MCF 10A (cell line): Measurements from ENCODE around the gene MRPL58. TPM values are rescaled to one million over a fixed set of nuclear protein-coding genes. Genes with fewer than 3 reads are reported as not detected.
A peak's percentile ranks its signal among the peaks of the same experiment; 100 is the strongest.

Experiments used
- BruUV-seq: library from RNA; stranded (reverse); fragments of 400-500 nt; replicated peaks from 2 replicates; lab custom pipeline; 2021; lab: Mats Ljungman, UMichigan
- CTCF ChIA-PET: fragments of 300-600 bp; sonication (Branson Sonifier 250); formaldehyde crosslinking; extraction: SDS; loops from one replicate; lab custom pipeline; 2021; ENCODE audit warnings: antibody characterized with exemption, inconsistent platforms; lab: Yijun Ruan, JAX
- POLR2A ChIA-PET: fragments of 300-600, 350-650 bp; sonication (Branson Sonifier 250); formaldehyde crosslinking; extraction: SDS; loops from one replicate; lab custom pipeline; 2020; ENCODE audit warnings: antibody characterized with exemption, inconsistent platforms; lab: Yijun Ruan, JAX
- DNase-seq: peaks from one replicate; pipeline ENCODE4 v3.0.0-alpha.2; 2018; ENCODE audit not compliant: unreplicated experiment
- H3K27ac Mint-ChIP-seq: one replicate; pipeline ENCODE4 v1.8.0; 2022; ENCODE audit warnings: mild to moderate bottlenecking, low read depth, mixed read lengths; ENCODE audit not compliant: unreplicated experiment
- H3K27me3 Mint-ChIP-seq: one replicate; pipeline ENCODE4 v1.8.0; 2022; ENCODE audit warnings: mixed read lengths; ENCODE audit not compliant: insufficient read depth, unreplicated experiment
- H3K36me3 Mint-ChIP-seq: one replicate; pipeline ENCODE4 v1.8.0; 2022; ENCODE audit warnings: mild to moderate bottlenecking, moderate library complexity, mixed read lengths; ENCODE audit not compliant: insufficient read depth, unreplicated experiment
- H3K4me1 Mint-ChIP-seq: one replicate; pipeline ENCODE4 v1.8.0; 2022; ENCODE audit warnings: mixed read lengths; ENCODE audit not compliant: insufficient read depth, unreplicated experiment
- H3K4me3 Mint-ChIP-seq: one replicate; pipeline ENCODE4 v1.8.0; 2022; ENCODE audit warnings: mild to moderate bottlenecking, moderate library complexity, mixed read lengths; ENCODE audit not compliant: unreplicated experiment
- H3K9me3 Mint-ChIP-seq: one replicate; pipeline ENCODE4 v1.8.0; 2022; ENCODE audit warnings: mixed read lengths; ENCODE audit not compliant: unreplicated experiment
- CTCF ChIP-seq: fragments of 200-600 bp; IDR thresholded peaks from one replicate; pipeline ENCODE4 v1.8.0; 2022; ENCODE audit warnings: antibody characterized with exemption, mild to moderate bottlenecking; ENCODE audit not compliant: unreplicated experiment
- intact Hi-C: fragments of 100-400 bp; cut with micrococcal nuclease; formaldehyde crosslinking; loops from 2 replicates; pipeline ENCODE4 v1.14.1; 2022
- total RNA-seq: library from RNA; stranded (reverse); gene quantifications from 2 replicates; pipeline ENCODE4 v1.2.3, GENCODE V29; 2022

MRPL58 gene
- total RNA-seq, 1 experiment from 2014 or later, result 71.2 TPM

GRCh38 chr17:75063626-75064025 lies 51.2 kb downstream of the MRPL58 start:
- H3K36me3 Mint-ChIP-seq, result peaks cover 36% of the 10 kb centered on the region
- no peaks in the 10 kb centered on the region for H3K9me3 Mint-ChIP-seq
- no TSS peak for BruUV-seq
- no peak for TF ChIP-seq CTCF
- no peaks in the 10 kb centered on the region for H3K4me1 Mint-ChIP-seq
- intact Hi-C loops, result no loop called here
- ChIA-PET POLR2A (interaction anchor here (1.5 to 2.0 kb wide), 3 partner anchors 10 to 15 kb away, joined by 5 to 8 read pairs (median 8); no protein-coding TSS in a partner anchor), CTCF (interaction anchor here (1.0 to 2.2 kb wide), 3 partner anchors 29 to 50 kb away, joined by 3 to 11 read pairs (median 7); no protein-coding TSS in a partner anchor)
- no peaks in the 10 kb centered on the region for H3K27me3 Mint-ChIP-seq
- DNase-seq, result no peak
- H3K4me3 Mint-ChIP-seq, result no peak overlapping the region
- H3K27ac Mint-ChIP-seq, result no peak overlapping the region

GRCh38 chr17:75064040-75064439 lies 51.6 kb downstream of the MRPL58 start:
- H3K4me1 Mint-ChIP-seq, result no peaks in the 10 kb centered on the region

DNA sequence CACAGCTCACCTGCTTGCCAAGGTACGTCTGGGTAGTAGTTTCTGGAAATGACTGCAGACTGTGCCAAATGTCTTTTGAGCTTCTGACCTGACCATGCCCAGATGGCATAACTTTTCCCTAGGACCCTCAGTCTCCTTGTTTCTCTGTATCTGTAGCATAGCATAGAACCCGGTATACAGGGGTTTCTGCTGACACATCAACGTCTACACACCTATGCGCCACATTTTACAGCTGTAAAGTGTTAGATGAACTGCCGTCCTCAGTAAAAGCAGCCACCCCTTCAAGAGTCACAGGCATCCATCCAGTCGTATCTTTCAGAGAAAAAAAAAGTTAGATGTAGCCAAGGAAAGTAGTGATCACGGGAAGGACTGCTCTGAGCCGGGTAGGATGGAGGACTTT lies 52.0 kb downstream of the MRPL58 start:
- no peak for TF ChIP-seq CTCF
- Mint-ChIP-seq H3K27me3 (no peaks in the 10 kb centered on the region), H3K27ac (no peak overlapping the region), H3K9me3 (no peaks in the 10 kb centered on the region), H3K4me1 (no peaks in the 10 kb centered on the region), H3K36me3 (peaks cover 36% of the 10 kb centered on the region), H3K4me3 (no peak overlapping the region)
- intact Hi-C loops, result no loop called here
- CTCF ChIA-PET, result interaction anchor here (1.8 to 2.2 kb wide), 2 partner anchors 42 to 49 kb away, joined by 7 to 11 read pairs; no protein-coding TSS in a partner anchor
- BruUV-seq, result no TSS peak
- DNase-seq, result no peak
- POLR2A ChIA-PET, result interaction anchor here (1.5 to 2.0 kb wide), 3 partner anchors 9 to 15 kb away, joined by 5 to 8 read pairs (median 8); no protein-coding TSS in a partner anchor

More at GRCh38 chr17:75064040-75064439, 51.6 kb downstream of the MRPL58 start:
- TF ChIP-seq CTCF, result no peak
- ChIA-PET CTCF (interaction anchor here (1.8 to 2.2 kb wide), 2 partner anchors 42 to 50 kb away, joined by 7 to 11 read pairs; no protein-coding TSS in a partner anchor), POLR2A (interaction anchor here (1.5 to 2.0 kb wide), 3 partner anchors 10 to 15 kb away, joined by 5 to 8 read pairs (median 8); no protein-coding TSS in a partner anchor)
- intact Hi-C loops, result no loop called here
- peaks cover 36% of the 10 kb centered on the region for H3K36me3 Mint-ChIP-seq
- TSS peak; percentile 18 for BruUV-seq
- no peak overlapping the region for H3K4me3 Mint-ChIP-seq
- H3K9me3 Mint-ChIP-seq, result no peaks in the 10 kb centered on the region
- no peak for DNase-seq
- H3K27me3 Mint-ChIP-seq, result no peaks in the 10 kb centered on the region
- no peak overlapping the region for H3K27ac Mint-ChIP-seq

DNA sequence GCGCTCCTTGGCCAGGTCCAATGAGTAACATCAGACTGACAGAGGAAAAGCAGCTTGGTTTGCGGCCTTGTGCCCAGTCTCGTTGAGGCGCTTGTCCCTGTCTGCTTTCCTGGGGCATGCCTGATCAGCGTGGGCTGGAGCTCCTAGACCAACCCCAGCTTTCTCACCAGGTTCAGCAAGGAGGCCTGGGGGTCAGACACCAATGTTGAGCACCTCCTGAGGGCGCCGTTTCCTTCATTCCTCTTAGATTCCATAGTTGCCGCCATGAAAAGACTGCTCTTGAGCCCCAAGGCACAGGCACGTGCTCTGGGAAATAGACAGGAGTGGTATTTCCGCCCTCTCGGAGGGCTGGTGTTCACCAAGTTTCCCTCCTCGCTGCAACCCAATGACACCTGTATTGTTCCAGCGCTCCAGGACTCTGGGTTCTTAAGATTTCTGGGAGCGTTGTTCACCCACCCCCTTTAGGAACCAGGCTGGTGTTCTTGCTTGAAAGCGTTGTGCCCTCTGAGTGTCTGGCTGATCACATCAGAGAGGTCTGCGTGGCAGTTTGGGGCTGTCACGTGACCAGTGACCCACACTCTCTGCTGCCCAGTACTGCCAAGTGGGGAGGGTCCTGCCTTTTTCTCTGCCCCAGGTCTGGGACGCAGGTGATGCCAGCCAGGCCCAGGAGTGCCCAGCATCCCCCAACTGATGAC lies 52.5 kb downstream of the MRPL58 start:
- ChIA-PET POLR2A (interaction anchor here (0.7 to 2.0 kb wide), 2 partner anchors 9 to 315 kb away, joined by 5 to 8 read pairs; no protein-coding TSS in a partner anchor), CTCF (interaction anchor here (2.2 kb wide), 1 partner anchor 49 kb away, joined by 11 read pairs; no protein-coding TSS in a partner anchor)
- TF ChIP-seq CTCF, result no peak
- Mint-ChIP-seq H3K4me1 (no peaks in the 10 kb centered on the region), H3K36me3 (peaks cover 32% of the 10 kb centered on the region), H3K4me3 (no peak overlapping the region), H3K9me3 (no peaks in the 10 kb centered on the region), H3K27ac (no peak overlapping the region), H3K27me3 (no peaks in the 10 kb centered on the region)
- intact Hi-C loops, result loop anchor here (5.0 kb wide), 1 partner anchor 137 kb away; no protein-coding TSS in a partner anchor
- no peak for DNase-seq
- no TSS peak for BruUV-seq
